GM21576 (cell line): ENCODE measurements around the gene SORCS2.
"Not testable (repeated sequence)": the region's sequence is repeated elsewhere in the genome, so short reads cannot be mapped to it uniquely, and the experiment has no call there.

ENCODE experiments used
- ATAC-seq: cut with Tn5 transposase; IDR thresholded peaks from one replicate; pipeline ENCODE4 v1.9.1; 2021; ENCODE audit warnings: mild to moderate bottlenecking, moderate library complexity; ENCODE audit not compliant: unreplicated experiment

Gene SORCS2

DNA sequence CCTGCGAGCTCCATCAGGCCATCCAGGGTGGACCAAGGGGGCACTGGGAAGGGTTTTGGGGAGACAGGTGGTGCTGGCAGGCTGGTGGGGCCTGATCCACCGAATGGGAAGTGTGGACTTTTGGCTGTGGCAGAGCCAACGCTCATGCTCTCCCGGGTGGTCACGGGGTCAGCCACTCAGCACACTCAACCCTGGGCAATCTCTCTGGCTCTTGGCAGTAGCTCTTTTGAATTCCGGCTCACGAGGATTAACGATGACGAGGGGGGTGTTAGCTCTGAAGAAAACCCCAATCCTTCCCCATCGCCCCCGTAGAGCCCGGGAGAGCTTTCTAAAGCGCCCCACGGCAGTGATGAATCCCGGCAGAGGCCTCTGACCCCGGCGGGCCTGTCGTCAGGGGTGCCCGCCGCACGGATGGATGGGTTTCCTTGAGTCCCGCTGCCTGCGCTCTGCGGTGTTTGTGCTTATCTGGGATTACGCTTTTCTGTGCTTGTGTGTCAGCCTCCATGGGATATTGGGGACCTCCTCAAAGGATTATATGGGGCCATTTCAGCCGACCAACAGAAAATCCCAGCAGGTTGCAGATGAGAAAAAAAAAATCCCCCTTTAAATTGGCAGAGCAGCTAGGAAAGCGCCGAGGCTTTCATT is 399.2 kb downstream of the SORCS2 start:
- ATAC-seq = no peak

DNA sequence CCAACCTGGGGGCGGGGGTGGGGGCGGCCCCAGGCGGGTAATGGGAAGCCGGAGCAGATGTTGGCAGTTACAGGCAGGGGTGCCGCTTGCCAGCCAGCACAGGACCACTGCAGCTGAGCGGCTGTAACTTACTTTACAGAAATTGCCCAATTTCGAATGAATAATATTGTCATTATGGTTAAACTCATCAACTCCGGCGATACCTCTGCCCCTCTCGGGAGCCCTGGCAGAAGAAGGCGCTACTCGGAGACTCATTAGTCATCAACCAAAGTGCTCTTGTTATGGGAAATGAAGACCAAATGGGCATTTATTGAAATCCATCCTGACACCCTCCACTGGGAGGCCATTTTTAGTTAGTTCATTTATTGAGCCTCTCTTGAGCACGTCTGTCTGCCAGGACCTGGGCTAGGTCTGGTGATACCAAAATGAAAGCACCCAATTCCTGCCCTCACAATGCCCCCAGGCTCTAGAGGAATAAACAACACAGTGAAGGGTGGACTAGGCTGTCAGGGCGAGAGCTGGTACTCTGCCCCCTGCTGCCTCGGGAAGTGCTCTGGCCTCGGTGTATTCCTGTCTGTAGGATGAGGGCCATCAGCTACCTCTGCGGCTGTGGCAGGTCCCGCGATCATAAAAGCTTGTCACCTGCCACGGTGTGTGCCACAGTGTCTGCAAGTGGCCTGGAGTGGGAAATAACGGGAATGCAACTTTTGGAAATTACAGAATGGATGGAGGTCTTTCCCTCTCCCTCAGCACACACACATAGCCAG is 401.5 kb downstream of the SORCS2 start:
- no peak for ATAC-seq

DNA sequence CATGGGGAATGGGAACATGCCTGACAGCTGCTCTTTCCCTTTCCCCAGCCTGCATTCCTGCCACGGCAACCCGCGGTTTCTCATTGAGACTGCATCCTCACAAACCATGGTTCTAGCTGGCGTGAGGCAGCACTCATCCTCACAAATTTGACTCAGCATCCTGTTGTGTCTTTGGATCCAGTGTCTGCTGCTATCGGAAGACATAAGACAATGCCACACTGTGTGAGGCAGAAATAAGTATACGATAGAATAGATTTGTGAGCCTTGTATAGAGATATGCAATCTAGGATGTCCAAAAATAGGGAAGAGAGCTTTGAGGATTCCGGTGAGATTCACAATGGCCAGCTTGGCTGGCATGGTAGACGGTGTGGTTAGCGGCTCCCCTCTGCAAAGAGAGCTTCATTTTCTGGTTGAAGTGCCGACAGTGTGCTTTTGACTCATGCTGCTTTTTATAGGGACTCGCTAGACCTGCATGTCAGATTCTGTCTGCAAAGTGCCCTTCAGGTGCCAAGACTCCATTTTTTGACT is 403.7 kb downstream of the SORCS2 start:
- no peak for ATAC-seq

DNA sequence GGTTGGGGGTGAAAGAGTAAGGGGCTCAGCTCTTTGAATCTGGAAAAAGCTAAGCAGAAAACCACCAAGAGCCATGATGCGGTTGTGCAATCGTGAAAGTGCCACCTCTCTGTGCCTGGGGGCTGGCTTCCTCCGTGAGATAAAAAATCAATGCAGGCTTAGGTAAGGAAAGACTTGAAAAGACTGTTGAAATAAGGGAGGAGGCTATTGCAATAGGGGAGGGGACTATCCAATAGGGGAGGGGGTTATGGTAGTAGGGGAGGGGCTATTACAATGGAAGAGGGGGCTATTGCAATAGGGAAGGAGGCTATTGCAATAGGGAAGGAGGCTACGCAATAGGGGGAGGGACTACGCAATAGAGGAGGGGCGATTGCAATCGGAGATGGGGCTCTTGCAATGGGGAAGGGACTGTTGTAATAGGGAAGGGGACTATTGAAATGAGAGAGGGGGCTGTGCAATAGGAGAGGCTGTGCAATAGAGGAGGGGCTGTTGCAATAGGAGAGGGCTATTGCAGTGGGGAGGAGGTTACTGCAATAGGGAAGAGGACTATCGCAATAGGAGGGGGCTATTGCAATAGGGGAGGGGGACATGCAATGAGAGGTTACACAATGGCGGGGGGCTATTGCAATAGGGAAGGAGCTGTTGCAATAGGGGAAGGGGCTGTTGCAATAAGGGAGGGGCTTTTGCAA is 404.7 kb downstream of the SORCS2 start:
- ATAC-seq = no peak

DNA sequence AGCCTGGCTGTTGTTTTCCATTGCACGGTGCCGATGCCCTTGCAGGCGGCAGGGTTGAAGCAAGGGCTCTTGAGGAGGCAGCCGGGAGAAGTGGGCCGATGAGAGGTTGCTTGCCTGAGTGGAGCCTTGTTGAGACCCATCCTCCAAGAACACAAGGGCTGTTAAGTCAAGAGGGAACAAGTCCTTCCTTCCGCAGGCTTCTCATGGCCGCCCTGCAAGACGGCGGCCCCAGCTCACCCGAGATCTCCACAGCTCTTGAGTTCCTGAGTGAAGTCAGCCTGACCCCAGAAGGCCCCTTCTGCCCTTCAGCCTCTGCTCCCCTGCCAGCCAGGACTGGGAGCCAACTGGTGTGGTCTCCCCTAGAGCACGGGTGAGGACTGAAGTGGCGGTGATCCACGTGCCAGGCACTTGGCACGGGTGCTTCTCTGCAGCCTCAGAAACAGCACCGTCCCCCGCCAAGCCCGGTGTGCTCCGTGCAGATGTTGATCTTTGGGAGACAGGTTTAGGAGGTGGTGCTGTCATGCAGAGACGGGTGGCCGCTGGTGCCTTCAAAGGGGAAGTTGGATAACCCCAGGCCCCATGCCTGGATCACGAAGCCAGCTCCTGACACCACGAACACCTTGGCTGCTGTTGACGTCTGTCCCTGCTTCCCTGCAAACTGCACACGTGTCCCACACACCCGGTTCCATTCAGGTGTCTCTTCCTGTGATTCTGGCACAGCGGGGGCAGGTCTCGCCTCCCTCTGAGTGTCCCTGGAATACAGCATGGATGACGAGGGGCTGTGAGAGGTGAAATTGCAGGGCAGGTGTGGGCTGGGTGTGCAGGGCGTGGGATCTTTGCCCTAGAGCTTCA is 406.8 kb downstream of the SORCS2 start:
- ATAC-seq = no peak

DNA sequence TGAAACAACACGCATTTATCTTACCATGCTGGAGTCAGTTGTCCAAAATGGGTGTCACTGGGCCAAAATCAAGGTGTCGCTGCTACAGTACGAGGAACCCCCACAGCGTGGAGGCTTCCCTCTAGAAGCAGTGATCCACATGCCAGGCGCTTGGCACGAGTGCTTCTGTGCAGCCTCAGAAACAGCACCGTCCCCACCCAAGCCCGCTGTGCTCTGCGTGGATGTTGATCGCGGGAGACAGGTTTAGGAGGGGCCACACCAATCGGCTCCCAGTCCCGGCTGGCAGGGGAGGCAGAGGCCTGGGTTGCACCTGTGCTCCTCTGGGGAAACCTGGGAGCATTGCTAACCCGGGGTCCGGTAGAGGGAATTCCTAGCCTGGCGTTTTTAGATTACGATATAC is 407.9 kb downstream of the SORCS2 start:
- ATAC-seq = no peak

DNA sequence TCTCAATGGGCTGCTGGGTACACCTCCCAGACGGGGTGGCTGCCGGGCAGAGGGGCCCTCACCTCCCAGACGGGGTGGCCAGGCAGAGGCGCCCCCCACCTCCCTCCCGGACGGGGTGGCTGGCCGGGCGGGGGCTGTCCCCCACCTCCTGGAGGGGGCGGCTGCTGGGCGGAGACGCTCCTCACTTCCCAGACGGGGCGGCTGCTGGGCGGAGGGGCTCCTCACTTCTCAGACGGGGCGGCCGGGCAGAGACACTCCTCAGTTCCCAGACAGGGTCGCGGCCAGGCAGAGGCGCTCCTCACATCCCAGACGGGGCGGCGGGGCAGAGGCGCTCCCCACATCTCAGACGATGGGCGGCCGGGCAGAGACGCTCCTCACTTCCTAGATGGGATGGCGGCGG is 409.8 kb downstream of the SORCS2 start:
- ATAC-seq = not testable (repeated sequence)

DNA sequence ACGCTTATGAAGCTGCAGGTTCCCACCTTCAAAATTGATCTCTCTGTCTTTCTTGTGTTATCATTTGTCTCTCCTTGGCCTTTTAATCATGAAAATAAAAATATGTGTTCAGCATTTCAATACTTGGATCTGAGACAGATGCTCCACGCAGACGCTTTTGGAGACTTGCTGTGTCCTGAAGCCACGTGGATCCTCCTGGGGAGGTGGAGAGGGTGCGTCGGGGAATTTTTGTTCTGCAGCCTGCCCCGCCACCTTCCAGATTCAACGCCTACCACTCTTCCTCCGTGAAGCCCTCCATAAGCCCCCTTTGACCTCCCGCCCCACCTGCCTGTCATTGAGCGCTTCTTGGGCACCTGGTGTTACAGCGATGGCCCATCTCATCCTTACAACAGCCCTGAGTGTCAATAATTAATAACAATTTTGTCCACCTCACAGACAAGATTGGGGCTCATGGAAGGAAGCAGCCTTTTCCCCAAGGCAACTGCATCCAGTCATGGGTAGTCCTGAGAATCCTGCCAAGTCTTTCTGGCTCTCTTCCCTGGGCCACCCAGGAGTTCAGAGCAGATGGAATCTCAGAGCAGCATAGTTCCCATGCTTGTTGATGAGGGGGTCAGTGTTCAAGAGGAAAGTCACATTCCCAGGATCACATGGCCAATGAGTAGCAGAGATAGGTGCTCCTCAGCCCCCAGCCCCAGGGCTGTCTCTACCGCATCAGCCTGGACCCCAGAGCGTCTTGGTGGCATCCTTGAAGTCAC is 415.0 kb downstream of the SORCS2 start:
- no peak for ATAC-seq

DNA sequence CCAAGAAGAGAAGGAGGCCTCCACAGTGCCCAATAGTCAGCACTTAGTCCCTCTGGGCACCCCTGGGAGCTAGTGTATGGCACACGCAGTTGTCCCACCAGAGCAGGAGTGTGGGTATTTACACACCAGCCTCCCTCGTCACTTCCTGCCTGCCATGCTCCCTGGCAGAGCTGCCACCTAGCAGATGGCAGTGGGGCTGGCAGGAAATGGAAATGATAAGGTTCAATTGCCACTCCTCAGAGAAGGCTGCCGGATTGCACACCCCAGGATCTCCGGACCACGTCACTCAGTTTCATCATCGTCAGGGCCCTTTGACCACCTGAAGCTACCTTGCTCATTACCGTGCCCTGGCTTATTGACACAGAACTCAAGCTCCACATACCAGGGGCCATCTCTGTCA is 415.7 kb downstream of the SORCS2 start:
- no peak for ATAC-seq

DNA sequence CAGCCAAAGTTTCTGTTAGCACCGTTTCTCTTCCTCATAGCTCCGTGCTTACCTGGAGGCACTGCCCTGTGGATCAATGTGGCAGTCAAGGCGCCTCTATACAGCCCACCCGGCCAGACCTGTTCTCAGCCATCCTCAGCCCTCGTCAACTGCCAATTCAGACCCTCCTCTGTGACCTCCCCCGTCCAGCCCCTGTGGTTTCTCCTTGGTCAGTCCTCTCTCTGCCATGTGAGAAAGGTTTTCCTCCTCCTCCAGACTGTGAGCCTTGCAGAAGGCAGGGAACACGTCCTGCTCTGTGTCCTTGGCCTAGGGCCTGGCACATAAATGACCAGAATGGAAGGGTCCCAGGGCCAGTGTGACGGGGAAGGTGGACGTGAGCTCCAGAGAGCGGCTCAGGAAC is 417.0 kb downstream of the SORCS2 start:
- no peak for ATAC-seq

DNA sequence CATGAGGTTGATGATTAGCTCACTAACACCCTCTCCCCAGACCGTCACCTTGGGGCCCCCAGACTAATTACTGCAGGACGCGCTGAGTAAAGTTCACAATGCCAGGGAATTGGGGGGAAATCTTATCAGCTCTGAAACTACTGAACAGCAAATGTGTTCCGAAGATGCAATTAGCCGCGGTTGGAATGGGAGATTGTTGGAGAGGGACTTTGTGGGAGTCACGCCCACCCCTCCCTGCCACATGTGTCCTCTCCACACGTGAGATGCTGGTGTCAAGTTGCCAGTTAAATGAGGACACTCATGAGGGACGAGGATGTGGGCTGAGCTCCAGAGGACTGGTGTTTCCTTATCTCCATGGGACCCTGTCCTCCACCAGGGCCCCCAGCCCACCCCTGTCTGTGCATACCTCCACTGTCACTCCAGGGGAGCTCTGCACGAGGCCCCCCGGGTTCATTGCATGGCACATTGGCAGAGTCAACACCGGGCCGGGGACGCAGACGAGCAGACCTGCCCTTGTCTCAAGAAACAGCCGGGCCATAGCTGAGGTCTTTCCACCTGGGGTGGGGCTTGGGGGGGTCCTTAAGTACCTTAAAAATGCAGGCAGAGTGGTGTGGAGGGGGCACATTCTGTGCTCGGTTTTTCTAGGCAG is 417.8 kb downstream of the SORCS2 start:
- ATAC-seq = no peak

DNA sequence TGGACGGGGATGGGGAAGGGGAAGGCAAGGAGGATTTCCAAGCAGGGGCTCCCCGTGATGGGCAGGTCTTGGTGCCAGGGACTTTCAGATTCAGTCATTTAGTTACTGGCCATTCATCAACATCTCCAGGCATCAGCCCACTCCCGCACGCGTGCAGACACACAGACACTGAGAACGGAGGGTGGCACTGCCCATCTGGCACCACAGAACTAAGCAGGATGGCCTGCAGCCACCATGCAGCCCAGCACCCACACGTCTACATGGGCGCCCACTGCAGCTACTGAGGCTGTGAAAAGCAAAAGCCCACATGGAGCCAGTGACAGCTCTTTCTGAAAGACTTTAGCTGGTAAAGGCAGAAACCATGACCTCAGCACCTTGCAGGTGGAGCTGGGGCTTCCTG is 418.5 kb downstream of the SORCS2 start:
- no peak for ATAC-seq

DNA sequence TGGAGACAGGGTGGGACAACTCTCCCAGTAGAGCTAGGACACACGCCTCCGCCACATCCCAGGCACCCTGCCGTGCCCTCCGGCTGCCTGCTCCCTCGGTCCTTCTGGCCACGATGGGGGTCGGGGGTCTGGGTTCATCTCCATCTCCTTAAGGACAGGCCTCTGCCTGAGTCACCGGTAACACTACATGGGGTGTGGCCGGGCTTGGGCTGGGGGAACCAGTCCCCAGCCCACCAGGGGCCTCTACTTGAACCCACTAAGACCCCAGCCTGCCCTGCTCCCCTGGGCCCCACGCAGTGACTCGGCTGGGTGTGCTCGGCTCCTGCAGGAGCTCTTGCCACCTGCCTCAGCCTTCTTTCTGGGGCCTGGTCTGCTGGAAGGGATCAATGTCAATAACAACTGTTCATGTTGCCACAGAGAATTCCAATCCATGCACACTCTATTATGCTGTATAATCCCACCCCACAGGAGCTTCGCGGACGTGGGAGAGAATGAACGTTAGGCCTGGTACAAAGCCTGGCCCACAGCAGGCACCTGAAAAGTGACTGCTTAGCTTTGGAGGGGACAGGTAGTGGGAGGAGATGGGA is 420.1 kb downstream of the SORCS2 start:
- ATAC-seq = no peak

DNA sequence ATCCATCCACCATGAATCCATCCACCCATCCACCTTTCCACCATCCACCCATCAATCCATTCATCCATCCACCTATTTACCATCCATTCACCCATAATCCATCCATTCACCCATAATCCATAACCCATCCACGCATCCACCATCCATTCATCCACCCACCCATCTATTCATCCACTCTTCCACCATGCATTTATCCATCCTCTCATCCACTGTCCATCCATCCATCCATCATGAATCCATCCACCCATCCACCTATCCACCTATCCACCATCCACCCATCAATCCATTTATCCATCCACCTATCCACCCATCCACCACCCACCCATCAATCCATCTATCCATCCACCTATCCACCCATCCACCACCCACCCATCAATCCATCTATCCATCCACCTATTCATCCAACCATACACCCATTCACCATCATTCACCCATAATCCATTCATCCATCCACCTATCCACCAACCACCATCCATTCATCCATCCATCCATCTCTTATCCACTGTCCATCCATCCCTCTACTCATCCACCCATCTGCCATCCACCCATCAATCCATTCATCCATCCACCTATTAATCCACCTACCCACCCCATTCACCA is 422.1 kb downstream of the SORCS2 start:
- no peak for ATAC-seq

DNA sequence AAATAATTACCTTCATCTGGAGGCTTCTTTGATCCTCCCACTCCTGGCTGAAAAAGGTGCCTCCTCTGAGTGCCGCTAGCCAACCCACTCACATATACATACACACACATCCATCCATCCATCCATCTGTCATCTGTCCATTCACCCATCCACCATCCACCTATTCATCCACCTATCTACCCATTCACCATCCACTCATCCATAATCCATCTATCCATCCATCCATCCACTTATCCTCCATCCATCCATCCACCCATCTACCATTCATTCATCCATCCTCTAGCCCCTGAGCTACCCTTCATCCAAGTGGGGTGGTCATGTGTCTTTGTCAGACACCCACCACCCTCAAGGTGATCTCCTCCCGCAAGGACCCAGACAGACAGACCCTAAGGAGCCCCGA is 423.9 kb downstream of the SORCS2 start:
- no peak for ATAC-seq

DNA sequence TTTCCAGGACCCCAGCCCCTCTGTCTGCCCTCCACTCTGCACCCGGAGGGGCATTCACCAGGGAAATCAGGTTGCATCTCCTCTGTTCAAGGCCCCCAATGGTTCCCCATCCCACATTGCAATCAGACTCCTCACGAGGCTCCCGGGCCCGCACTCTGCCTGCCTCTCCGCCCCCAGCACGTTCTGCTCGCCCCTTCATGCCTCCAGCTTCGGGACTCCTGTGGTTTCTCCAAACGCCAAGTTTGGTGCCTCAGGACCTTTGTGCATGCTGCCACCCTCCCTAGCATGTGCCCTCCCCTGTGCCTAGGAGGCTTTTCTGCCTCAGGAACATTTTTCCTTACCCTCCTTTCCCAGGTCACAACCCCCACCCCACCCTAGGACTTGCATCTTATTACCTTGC is 426.0 kb downstream of the SORCS2 start:
- ATAC-seq = no peak

DNA sequence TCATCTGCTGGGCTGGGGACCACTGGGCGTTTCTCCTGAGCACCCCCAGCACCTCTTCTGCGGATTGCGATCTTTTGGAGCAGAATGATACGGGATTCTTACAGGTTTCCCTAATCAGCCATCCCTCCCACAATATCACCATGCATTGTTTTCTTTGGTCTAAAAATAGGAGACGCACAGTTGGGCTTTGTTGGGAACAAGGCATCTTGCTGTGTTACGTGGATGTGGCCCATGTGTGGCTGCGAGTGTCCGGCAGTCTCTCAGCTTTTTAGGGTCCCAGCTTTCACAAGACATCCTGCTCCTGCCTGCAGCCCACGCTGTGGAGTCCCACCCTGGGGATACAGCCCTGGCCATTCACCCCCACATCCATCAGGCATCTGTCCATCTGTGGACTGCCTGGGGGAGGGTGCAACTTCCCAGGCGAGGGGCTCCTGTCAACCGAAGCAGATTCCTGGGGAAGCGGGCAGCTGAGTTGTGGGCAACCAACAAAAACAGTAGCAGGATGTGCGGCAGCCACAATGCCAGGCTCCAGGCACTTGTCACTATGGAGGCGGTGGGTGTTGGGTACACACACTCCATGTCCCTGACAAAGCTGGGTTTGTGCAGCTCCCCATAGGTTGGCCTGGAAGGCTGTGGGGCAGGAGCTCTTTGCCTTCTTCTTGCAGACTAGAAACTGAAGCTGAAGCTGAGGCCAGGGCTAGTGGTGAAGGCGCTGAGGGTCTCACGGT is 427.9 kb downstream of the SORCS2 start:
- ATAC-seq = no peak

DNA sequence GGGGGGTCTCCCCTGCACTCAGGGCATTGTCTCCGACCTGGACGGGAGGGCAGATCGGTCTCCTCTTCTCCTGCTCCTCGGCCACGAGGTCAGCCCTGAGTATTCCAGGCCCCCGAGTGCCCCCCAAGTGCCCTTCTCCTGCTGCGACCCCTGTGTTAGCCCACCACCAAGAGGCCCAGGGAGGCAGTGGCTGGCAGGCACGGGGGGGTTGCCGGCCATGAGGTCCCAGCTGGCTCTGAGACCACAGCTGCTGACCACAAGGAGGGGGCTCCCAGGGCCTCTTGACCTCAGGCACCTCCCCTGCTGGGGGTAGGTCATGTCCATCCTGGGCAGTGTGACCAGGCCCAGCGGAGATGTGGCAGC is 428.5 kb downstream of the SORCS2 start:
- no peak for ATAC-seq
